OCI-LY7 (cell line): ENCODE data around the gene NUTM2B. TPM values are rescaled to one million over a fixed set of nuclear protein-coding genes. Genes with fewer than 3 reads are reported as not detected.
"Not testable (repeated sequence)": the region's sequence is repeated elsewhere in the genome, so short reads cannot be mapped to it uniquely, and the experiment has no call there.

Source experiments
- BruUV-seq: library from RNA; stranded (reverse); fragments of 400-500 nt; replicated peaks from 2 replicates; lab custom pipeline; 2021; lab: Mats Ljungman, UMichigan
- CTCF ChIA-PET: fragments of 300-600 bp; sonication (Branson Sonifier 250); formaldehyde crosslinking; loops from one replicate; lab custom pipeline; 2022; ENCODE audit warnings: antibody characterized with exemption; ENCODE audit not compliant: unreplicated experiment; lab: Charles Lee
- POLR2A ChIA-PET: fragments of 300-600 bp; sonication (Branson Sonifier 250); formaldehyde crosslinking; loops from one replicate; lab custom pipeline; 2022; ENCODE audit warnings: antibody characterized with exemption; lab: Charles Lee
- DNase-seq: peaks from one replicate; pipeline ENCODE4 v3.0.0-alpha.2; 2015; ENCODE audit warnings: low spot score
- H2AFZ ChIP-seq: fragments of 200-600 bp; sonication (generic), shearing (Covaris generic); 2 replicates; pipeline ENCODE4 v1.6.1; 2014; ENCODE audit warnings: mild to moderate bottlenecking, antibody characterized with exemption, low read length, moderate library complexity
- H3K27ac ChIP-seq: fragments of 200-600 bp; sonication (generic); 2 replicates; pipeline ENCODE4 v1.5.1; 2014; ENCODE audit warnings: mixed run types, low read depth, mild to moderate bottlenecking, moderate library complexity, low read length, inconsistent platforms; ENCODE audit not compliant: poor library complexity, severe bottlenecking
- H3K36me3 ChIP-seq: fragments of 200-600 bp; sonication (generic); 2 replicates; pipeline ENCODE4 v1.6.1; 2014; ENCODE audit warnings: mild to moderate bottlenecking, antibody characterized with exemption, low read length, moderate library complexity, mixed read lengths; ENCODE audit not compliant: insufficient read depth
- H3K4me1 ChIP-seq: fragments of 200-600 bp; sonication (generic); 2 replicates; pipeline ENCODE4 v1.5.1; 2014; ENCODE audit warnings: mild to moderate bottlenecking, low read length; ENCODE audit not compliant: insufficient read depth, poor library complexity, severe bottlenecking
- H3K4me2 ChIP-seq: fragments of 200-600 bp; sonication (generic); 2 replicates; pipeline ENCODE4 v1.6.1; 2014; ENCODE audit warnings: mild to moderate bottlenecking, low read length
- H3K4me3 ChIP-seq: fragments of 200-600 bp; sonication (generic); 2 replicates; pipeline ENCODE4 v1.5.1; 2014; ENCODE audit warnings: mild to moderate bottlenecking, low read depth, low read length; ENCODE audit not compliant: poor library complexity, severe bottlenecking
- H3K79me2 ChIP-seq: fragments of 200-600 bp; sonication (generic); 2 replicates; pipeline ENCODE4 v1.6.1; 2016; ENCODE audit warnings: low read depth, mild to moderate bottlenecking, low read length, moderate library complexity, mixed read lengths; ENCODE audit not compliant: insufficient read depth
- H3K9me2 ChIP-seq: fragments of 200-600 bp; sonication (generic); 2 replicates; pipeline ENCODE4 v1.6.1; 2016; ENCODE audit warnings: mild to moderate bottlenecking, low read length, mixed read lengths; ENCODE audit not compliant: insufficient read depth
- H3K9me3 ChIP-seq: fragments of 200-600 bp; sonication (generic); 2 replicates; pipeline ENCODE4 v1.6.1; 2014; ENCODE audit warnings: mild to moderate bottlenecking, mixed run types, low read length, mixed read lengths
- H4K20me1 ChIP-seq: fragments of 200-600 bp; sonication (generic); 2 replicates; pipeline ENCODE4 v1.6.1; 2014; ENCODE audit warnings: mild to moderate bottlenecking, antibody characterized with exemption, low read length, moderate library complexity, mixed read lengths; ENCODE audit not compliant: insufficient read depth
- intact Hi-C: fragments of 100-400 bp; cut with micrococcal nuclease; formaldehyde crosslinking; loops from one replicate; pipeline ENCODE4 v1.10.0; 2022; ENCODE audit not compliant: unreplicated experiment
- total RNA-seq, 2 experiments: library from RNA; depleted of rRNA in 1 of 2; stranded (reverse); fragments of >200 nt in 1 of 2; shearing (Covaris generic) in 1 of 2; gene quantifications; 2 replicates each; pipeline ENCODE4 v1.2.3, GENCODE V29; 2014 to 2022

The NUTM2B gene
- total RNA-seq, 2 experiments from 2014 or later, result 0.06 to 0.91 TPM

GRCh38 chr10:79697141-79697540, 5.9 kb upstream of the NUTM2B start:
- H3K79me2 ChIP-seq, BruUV-seq, H3K4me3 ChIP-seq, H2AFZ ChIP-seq, intact Hi-C loops, H3K9me3 ChIP-seq, DNase-seq, H3K9me2 ChIP-seq, H3K27ac ChIP-seq, H4K20me1 ChIP-seq, POLR2A ChIA-PET, CTCF ChIA-PET, H3K4me1 ChIP-seq, H3K36me3 ChIP-seq, H3K4me2 ChIP-seq: not testable (repeated sequence)

GRCh38 chr10:79700381-79700944, 2.6 kb upstream of the NUTM2B start:
- intact Hi-C loops, POLR2A ChIA-PET: not testable (repeated sequence)

GRCh38 chr10:79707017-79707416, 4.0 kb downstream of the NUTM2B start:
- H3K9me2 ChIP-seq, H3K79me2 ChIP-seq, H3K4me3 ChIP-seq, H3K4me2 ChIP-seq, POLR2A ChIA-PET, BruUV-seq, H4K20me1 ChIP-seq, CTCF ChIA-PET, H3K9me3 ChIP-seq, H2AFZ ChIP-seq, H3K36me3 ChIP-seq, H3K4me1 ChIP-seq, H3K27ac ChIP-seq, DNase-seq, intact Hi-C loops: not testable (repeated sequence)

More at GRCh38 chr10:79700381-79700944, 2.6 kb upstream of the NUTM2B start:
- DNase-seq, H3K9me2 ChIP-seq, H3K4me1 ChIP-seq, H2AFZ ChIP-seq, H3K4me3 ChIP-seq, H4K20me1 ChIP-seq, H3K36me3 ChIP-seq, BruUV-seq, H3K9me3 ChIP-seq, H3K27ac ChIP-seq, CTCF ChIA-PET, H3K4me2 ChIP-seq, H3K79me2 ChIP-seq: not testable (repeated sequence)

- H3K4me2 ChIP-seq, H3K9me3 ChIP-seq, DNase-seq, BruUV-seq, H3K79me2 ChIP-seq, H3K4me1 ChIP-seq, H4K20me1 ChIP-seq, H2AFZ ChIP-seq, H3K36me3 ChIP-seq, H3K4me3 ChIP-seq, H3K27ac ChIP-seq, H3K9me2 ChIP-seq, CTCF ChIA-PET, intact Hi-C loops, POLR2A ChIA-PET: not testable (repeated sequence)
These were observed 11.9 kb downstream of the NUTM2B start for GRCh38 chr10:79714976-79715375.

- H3K27ac ChIP-seq, H3K79me2 ChIP-seq, H3K4me3 ChIP-seq, H4K20me1 ChIP-seq, H3K4me2 ChIP-seq, BruUV-seq, H3K9me2 ChIP-seq, H3K36me3 ChIP-seq, POLR2A ChIA-PET, DNase-seq, intact Hi-C loops, H3K9me3 ChIP-seq, CTCF ChIA-PET, H3K4me1 ChIP-seq, H2AFZ ChIP-seq: not testable (repeated sequence)
These were observed 14.0 kb downstream of the NUTM2B start for GRCh38 chr10:79716917-79717579.

GRCh38 chr10:79720000-79720399, 17.0 kb downstream of the NUTM2B start:
- H3K4me2 ChIP-seq, POLR2A ChIA-PET, intact Hi-C loops, H2AFZ ChIP-seq, H3K79me2 ChIP-seq, H3K9me3 ChIP-seq, H3K27ac ChIP-seq, H4K20me1 ChIP-seq, H3K9me2 ChIP-seq, DNase-seq, H3K4me3 ChIP-seq, H3K4me1 ChIP-seq, BruUV-seq, H3K36me3 ChIP-seq, CTCF ChIA-PET: not testable (repeated sequence)
